Measurements from ENCODE around the gene HCN3. TPM values are rescaled to one million over a fixed set of nuclear protein-coding genes. Genes with fewer than 3 reads are reported as not detected.

The HCN3 gene
- total RNA-seq, 1 experiment from 2014 or later: 7.3 TPM

DNA sequence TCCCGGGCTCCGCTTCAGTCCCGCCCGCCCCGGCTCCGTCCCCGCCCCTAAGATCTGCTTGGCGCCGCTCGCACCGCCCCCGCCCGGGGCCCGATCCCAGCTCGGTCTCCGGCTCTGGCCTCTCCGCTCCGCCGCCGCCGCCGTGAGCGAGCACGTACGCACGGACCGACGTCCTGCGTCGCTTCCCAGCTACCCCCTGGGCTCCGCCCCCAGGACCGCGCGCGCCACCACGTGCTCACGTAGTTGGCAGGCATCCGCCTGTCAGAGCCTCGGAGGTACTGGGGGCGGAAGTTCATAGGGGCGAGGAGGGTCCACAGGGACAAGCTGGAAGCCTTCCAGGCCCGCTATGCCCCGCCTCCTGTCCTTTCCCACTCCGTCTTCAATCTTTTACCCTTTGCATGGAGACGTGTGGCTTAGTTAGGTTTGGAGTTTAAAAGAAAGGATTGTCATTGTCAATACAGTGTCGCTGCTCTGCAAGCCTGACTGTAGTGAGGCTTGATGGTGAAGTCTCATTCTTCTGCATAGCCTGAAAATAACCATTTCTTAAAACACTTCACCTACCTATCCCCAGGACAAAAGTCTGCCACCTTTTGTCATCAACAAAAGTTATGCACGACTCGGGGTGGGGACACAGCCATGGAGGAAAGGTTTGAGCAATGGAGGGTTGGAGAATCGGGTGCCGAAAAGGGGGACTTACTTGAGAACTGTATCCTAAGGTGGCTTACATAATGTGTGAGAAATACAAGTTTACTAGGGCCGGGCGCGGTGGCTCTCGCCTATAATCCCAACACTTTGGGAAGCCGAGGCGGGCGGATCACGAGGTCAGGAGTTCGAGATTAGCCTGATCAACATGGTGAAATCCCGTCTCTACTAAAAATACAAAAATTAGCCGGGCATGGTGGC is 3.7 kb upstream of the HCN3 start, which contains the start of gene CLK2 (continued):
- TF ChIP-seq, protein P1, sequence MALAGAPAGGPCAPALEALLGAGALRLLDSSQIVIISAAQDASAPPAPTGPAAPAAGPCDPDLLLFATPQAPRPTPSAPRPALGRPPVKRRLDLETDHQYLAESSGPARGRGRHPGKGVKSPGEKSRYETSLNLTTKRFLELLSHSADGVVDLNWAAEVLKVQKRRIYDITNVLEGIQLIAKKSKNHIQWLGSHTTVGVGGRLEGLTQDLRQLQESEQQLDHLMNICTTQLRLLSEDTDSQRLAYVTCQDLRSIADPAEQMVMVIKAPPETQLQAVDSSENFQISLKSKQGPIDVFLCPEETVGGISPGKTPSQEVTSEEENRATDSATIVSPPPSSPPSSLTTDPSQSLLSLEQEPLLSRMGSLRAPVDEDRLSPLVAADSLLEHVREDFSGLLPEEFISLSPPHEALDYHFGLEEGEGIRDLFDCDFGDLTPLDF (CRISPR knock-in tag; IDR thresholded peaks at IDR 0.05): no peak
- TF ChIP-seq ZNF138 (CRISPR knock-in tag; conservative IDR thresholded peaks at IDR 0.05) (no peak), ZNF219 (CRISPR knock-in tag; IDR thresholded peaks at IDR 0.05; ENCODE audit: borderline replicate concordance) (no peak), FOXJ3 (CRISPR knock-in tag; IDR thresholded peaks at IDR 0.05; ENCODE audit: borderline replicate concordance) (no peak), JAZF1 (CRISPR knock-in tag; IDR thresholded peaks at IDR 0.05) (no peak), ZNF232 (CRISPR knock-in tag; IDR thresholded peaks at IDR 0.05) (peak; percentile 80; the same call in 1 of the 2 replicates), ZBTB21 (CRISPR knock-in tag; IDR thresholded peaks at IDR 0.05; ENCODE audit: borderline replicate concordance) (no peak), ZNF121 (CRISPR knock-in tag; IDR thresholded peaks at IDR 0.05) (no peak), OVOL2 (CRISPR knock-in tag; IDR thresholded peaks at IDR 0.05; ENCODE audit: borderline replicate concordance) (no peak), MYBL2 (CRISPR knock-in tag; IDR thresholded peaks at IDR 0.05) (peak; percentile 50; the same call in 1 of the 2 replicates), ATF1 (CRISPR knock-in tag; IDR thresholded peaks at IDR 0.05) (no peak), CREM (CRISPR knock-in tag; IDR thresholded peaks at IDR 0.05) (peak; percentile 53; the same call in 1 of the 2 replicates), SMAD4 (CRISPR knock-in tag; IDR thresholded peaks at IDR 0.05) (no peak)
- TF ChIP-seq, protein P2, sequence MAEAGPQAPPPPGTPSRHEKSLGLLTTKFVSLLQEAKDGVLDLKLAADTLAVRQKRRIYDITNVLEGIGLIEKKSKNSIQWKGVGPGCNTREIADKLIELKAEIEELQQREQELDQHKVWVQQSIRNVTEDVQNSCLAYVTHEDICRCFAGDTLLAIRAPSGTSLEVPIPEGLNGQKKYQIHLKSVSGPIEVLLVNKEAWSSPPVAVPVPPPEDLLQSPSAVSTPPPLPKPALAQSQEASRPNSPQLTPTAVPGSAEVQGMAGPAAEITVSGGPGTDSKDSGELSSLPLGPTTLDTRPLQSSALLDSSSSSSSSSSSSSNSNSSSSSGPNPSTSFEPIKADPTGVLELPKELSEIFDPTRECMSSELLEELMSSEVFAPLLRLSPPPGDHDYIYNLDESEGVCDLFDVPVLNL (CRISPR knock-in tag; IDR thresholded peaks at IDR 0.05; ENCODE audit: borderline replicate concordance, low read depth): no peak
- TF ChIP-seq, protein P3, sequence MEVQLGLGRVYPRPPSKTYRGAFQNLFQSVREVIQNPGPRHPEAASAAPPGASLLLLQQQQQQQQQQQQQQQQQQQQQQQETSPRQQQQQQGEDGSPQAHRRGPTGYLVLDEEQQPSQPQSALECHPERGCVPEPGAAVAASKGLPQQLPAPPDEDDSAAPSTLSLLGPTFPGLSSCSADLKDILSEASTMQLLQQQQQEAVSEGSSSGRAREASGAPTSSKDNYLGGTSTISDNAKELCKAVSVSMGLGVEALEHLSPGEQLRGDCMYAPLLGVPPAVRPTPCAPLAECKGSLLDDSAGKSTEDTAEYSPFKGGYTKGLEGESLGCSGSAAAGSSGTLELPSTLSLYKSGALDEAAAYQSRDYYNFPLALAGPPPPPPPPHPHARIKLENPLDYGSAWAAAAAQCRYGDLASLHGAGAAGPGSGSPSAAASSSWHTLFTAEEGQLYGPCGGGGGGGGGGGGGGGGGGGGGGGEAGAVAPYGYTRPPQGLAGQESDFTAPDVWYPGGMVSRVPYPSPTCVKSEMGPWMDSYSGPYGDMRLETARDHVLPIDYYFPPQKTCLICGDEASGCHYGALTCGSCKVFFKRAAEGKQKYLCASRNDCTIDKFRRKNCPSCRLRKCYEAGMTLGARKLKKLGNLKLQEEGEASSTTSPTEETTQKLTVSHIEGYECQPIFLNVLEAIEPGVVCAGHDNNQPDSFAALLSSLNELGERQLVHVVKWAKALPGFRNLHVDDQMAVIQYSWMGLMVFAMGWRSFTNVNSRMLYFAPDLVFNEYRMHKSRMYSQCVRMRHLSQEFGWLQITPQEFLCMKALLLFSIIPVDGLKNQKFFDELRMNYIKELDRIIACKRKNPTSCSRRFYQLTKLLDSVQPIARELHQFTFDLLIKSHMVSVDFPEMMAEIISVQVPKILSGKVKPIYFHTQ (CRISPR knock-in tag; IDR thresholded peaks at IDR 0.05): no peak
- TF ChIP-seq, protein P4, sequence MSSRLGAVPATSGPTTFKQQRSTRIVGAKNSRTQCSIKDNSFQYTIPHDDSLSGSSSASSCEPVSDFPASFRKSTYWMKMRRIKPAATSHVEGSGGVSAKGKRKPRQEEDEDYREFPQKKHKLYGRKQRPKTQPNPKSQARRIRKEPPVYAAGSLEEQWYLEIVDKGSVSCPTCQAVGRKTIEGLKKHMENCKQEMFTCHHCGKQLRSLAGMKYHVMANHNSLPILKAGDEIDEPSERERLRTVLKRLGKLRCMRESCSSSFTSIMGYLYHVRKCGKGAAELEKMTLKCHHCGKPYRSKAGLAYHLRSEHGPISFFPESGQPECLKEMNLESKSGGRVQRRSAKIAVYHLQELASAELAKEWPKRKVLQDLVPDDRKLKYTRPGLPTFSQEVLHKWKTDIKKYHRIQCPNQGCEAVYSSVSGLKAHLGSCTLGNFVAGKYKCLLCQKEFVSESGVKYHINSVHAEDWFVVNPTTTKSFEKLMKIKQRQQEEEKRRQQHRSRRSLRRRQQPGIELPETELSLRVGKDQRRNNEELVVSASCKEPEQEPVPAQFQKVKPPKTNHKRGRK (CRISPR knock-in tag; IDR thresholded peaks at IDR 0.05; ENCODE audit: borderline replicate concordance): no peak
- TF ChIP-seq, protein P5, sequence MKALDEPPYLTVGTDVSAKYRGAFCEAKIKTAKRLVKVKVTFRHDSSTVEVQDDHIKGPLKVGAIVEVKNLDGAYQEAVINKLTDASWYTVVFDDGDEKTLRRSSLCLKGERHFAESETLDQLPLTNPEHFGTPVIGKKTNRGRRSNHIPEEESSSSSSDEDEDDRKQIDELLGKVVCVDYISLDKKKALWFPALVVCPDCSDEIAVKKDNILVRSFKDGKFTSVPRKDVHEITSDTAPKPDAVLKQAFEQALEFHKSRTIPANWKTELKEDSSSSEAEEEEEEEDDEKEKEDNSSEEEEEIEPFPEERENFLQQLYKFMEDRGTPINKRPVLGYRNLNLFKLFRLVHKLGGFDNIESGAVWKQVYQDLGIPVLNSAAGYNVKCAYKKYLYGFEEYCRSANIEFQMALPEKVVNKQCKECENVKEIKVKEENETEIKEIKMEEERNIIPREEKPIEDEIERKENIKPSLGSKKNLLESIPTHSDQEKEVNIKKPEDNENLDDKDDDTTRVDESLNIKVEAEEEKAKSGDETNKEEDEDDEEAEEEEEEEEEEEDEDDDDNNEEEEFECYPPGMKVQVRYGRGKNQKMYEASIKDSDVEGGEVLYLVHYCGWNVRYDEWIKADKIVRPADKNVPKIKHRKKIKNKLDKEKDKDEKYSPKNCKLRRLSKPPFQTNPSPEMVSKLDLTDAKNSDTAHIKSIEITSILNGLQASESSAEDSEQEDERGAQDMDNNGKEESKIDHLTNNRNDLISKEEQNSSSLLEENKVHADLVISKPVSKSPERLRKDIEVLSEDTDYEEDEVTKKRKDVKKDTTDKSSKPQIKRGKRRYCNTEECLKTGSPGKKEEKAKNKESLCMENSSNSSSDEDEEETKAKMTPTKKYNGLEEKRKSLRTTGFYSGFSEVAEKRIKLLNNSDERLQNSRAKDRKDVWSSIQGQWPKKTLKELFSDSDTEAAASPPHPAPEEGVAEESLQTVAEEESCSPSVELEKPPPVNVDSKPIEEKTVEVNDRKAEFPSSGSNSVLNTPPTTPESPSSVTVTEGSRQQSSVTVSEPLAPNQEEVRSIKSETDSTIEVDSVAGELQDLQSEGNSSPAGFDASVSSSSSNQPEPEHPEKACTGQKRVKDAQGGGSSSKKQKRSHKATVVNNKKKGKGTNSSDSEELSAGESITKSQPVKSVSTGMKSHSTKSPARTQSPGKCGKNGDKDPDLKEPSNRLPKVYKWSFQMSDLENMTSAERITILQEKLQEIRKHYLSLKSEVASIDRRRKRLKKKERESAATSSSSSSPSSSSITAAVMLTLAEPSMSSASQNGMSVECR (CRISPR knock-in tag; IDR thresholded peaks at IDR 0.05; ENCODE audit: borderline replicate concordance): peak; percentile 83; the same call in 1 of the 2 replicates
- TF ChIP-seq, protein P6, sequence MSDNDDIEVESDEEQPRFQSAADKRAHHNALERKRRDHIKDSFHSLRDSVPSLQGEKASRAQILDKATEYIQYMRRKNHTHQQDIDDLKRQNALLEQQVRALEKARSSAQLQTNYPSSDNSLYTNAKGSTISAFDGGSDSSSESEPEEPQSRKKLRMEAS (CRISPR knock-in tag; IDR thresholded peaks at IDR 0.05): peak; percentile 98
- TF ChIP-seq, protein P7, sequence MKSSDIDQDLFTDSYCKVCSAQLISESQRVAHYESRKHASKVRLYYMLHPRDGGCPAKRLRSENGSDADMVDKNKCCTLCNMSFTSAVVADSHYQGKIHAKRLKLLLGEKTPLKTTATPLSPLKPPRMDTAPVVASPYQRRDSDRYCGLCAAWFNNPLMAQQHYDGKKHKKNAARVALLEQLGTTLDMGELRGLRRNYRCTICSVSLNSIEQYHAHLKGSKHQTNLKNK (CRISPR knock-in tag; IDR thresholded peaks at IDR 0.05): no peak
- TF ChIP-seq, protein P8, sequence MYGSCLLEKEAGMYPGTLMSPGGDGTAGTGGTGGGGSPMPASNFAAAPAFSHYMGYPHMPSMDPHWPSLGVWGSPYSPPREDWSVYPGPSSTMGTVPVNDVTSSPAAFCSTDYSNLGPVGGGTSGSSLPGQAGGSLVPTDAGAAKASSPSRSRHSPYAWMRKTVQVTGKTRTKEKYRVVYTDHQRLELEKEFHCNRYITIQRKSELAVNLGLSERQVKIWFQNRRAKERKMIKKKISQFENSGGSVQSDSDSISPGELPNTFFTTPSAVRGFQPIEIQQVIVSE (CRISPR knock-in tag; IDR thresholded peaks at IDR 0.05; ENCODE audit: borderline replicate concordance): no peak
- TF ChIP-seq, protein P9, sequence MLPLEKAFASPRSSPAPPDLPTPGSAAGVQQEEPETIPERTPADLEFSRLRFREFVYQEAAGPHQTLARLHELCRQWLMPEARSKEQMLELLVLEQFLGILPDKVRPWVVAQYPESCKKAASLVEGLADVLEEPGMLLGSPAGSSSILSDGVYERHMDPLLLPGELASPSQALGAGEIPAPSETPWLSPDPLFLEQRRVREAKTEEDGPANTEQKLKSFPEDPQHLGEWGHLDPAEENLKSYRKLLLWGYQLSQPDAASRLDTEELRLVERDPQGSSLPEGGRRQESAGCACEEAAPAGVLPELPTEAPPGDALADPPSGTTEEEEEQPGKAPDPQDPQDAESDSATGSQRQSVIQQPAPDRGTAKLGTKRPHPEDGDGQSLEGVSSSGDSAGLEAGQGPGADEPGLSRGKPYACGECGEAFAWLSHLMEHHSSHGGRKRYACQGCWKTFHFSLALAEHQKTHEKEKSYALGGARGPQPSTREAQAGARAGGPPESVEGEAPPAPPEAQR (CRISPR knock-in tag; IDR thresholded peaks at IDR 0.05): no peak
- TF ChIP-seq, protein P10, sequence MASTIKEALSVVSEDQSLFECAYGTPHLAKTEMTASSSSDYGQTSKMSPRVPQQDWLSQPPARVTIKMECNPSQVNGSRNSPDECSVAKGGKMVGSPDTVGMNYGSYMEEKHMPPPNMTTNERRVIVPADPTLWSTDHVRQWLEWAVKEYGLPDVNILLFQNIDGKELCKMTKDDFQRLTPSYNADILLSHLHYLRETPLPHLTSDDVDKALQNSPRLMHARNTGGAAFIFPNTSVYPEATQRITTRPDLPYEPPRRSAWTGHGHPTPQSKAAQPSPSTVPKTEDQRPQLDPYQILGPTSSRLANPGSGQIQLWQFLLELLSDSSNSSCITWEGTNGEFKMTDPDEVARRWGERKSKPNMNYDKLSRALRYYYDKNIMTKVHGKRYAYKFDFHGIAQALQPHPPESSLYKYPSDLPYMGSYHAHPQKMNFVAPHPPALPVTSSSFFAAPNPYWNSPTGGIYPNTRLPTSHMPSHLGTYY (CRISPR knock-in tag; IDR thresholded peaks at IDR 0.05): no peak
